HFF-Myc (cell line): Measurements from ENCODE around the gene APH1A.
"Not testable (repeated sequence)": the region's sequence is repeated elsewhere in the genome, so short reads cannot be mapped to it uniquely, and the experiment has no call there.

Source experiments
- DNase-seq: peaks from one replicate; pipeline ENCODE4 v3.0.0-alpha.2; 2011; ENCODE audit warnings: low read depth; ENCODE audit errors: extremely low read depth
- H3K4me3 ChIP-seq: replicated peaks from 2 replicates; pipeline ENCODE4 v1.5.1; 2011; ENCODE audit warnings: low read depth, mild to moderate bottlenecking, control low read depth, low read length
- TF ChIP-seq, protein P1 (sequence below): IDR thresholded peaks from 2 replicates; pipeline ENCODE4 v1.5.1; 2012; ENCODE audit warnings: mild to moderate bottlenecking, low read depth, low read length, control low read depth; ENCODE audit errors: missing control alignments

Gene APH1A

GRCh38 chr1:150234309-150234565, 34.6 kb downstream of the APH1A start:
- peak overlapping the region; percentile 98 for H3K4me3 ChIP-seq
- no peak for DNase-seq
- TF ChIP-seq, protein P1, sequence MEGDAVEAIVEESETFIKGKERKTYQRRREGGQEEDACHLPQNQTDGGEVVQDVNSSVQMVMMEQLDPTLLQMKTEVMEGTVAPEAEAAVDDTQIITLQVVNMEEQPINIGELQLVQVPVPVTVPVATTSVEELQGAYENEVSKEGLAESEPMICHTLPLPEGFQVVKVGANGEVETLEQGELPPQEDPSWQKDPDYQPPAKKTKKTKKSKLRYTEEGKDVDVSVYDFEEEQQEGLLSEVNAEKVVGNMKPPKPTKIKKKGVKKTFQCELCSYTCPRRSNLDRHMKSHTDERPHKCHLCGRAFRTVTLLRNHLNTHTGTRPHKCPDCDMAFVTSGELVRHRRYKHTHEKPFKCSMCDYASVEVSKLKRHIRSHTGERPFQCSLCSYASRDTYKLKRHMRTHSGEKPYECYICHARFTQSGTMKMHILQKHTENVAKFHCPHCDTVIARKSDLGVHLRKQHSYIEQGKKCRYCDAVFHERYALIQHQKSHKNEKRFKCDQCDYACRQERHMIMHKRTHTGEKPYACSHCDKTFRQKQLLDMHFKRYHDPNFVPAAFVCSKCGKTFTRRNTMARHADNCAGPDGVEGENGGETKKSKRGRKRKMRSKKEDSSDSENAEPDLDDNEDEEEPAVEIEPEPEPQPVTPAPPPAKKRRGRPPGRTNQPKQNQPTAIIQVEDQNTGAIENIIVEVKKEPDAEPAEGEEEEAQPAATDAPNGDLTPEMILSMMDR, result no peak

GRCh38 chr1:150233359-150234308, 35.2 kb downstream of the APH1A start:
- TF ChIP-seq, protein P1, result no peak
- DNase-seq, result no peak
- H3K4me3 ChIP-seq, result peak overlapping the region; percentile 98

DNA sequence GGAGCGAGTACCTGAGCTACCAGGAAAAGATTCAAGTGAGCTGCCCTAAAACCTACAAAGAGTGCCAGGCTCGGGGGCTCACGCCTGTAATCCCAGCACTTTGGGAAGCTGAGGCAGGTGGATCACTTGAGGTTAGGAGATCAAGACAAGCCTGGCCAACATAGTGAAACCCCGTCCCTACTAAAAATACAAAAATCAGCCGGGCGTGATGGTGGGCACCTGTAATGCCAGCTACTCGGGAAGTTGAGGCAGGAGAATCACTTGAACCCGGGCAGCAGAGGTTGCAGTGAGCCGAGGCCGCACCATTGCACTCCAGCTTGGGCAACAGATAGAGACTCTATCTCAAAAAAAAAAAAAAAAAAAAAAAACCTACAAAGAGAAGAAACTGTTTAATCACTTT, 35.9 kb downstream of the APH1A start:
- H3K4me3 ChIP-seq, DNase-seq: not testable (repeated sequence)

DNA sequence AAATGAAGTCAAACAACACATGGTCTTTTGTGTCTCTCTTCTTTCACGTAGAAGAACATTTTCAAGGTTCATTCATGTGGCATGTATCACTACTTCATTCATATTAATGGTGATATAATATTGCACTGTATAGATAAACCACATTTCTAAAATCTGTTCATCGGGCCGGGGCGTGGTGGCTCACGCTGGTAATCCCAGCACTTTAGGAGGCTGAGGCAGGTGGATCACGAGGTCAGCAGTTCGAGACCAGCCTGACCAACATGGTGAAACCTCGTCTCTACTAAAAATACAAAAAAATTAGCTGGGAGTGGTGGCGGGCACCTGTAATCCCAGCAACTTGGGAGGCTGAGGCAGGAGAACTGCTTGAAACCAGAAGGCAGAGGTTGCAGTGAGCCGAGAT, 40.6 kb downstream of the APH1A start:
- H3K4me3 ChIP-seq, DNase-seq: not testable (repeated sequence)

GRCh38 chr1:150227228-150227627, 41.6 kb downstream of the APH1A start:
- H3K4me3 ChIP-seq, result no peak overlapping the region
- DNase-seq, result no peak
- TF ChIP-seq, protein P1, result no peak

DNA sequence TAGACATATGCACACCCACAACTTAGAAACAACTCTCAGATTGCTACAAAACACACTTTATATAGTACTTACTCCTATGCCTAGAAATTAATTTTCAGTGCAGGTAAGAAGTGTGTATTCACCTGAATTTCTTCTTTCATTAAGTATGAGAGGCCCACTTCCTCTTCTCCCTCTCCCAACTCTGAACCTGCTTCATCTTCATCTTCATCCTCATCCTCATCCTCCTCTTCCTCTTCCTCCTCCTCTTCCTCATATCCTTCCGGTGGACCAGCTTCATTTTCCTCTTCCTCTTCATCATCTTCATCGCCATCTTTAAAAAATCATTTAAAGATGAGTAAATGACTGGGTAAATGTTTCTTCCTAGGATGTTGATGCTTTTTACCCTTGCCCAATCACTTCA, 42.3 kb downstream of the APH1A start:
- H3K4me3 ChIP-seq, result no peak overlapping the region
- DNase-seq, result no peak
- TF ChIP-seq, protein P1, result no peak

GRCh38 chr1:150225546-150225945, 43.3 kb downstream of the APH1A start:
- H3K4me3 ChIP-seq, result no peak overlapping the region
- DNase-seq, result no peak
- TF ChIP-seq, protein P1, result no peak

DNA sequence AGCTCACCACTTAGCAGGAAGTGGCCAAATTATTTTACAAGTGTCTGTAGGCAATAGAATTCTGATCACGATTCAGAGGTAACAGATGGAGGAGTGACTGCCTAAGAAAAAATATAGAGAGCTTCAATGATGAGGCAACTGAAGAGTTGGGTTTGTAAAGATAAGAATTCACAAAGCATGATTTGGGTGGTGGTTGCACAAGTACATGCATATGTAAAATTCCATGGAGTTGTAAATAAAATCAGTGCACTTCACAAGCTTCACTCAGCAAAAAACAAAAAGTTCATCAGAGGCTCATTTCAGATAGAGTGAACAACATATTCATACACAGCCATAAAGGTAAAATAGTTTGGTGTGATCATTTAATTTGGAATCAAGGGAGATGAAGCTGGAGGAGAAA, 43.8 kb downstream of the APH1A start:
- TF ChIP-seq, protein P1, result no peak
- no peak overlapping the region for H3K4me3 ChIP-seq
- no peak for DNase-seq
